GM21515 (cell line): Measurements from ENCODE around the gene CUL3.
"Not testable (repeated sequence)": the region's sequence is repeated elsewhere in the genome, so short reads cannot be mapped to it uniquely, and the experiment has no call there.

Source experiments
- ATAC-seq: cut with Tn5 transposase; IDR thresholded peaks from one replicate; pipeline ENCODE4 v1.9.1; 2021; ENCODE audit not compliant: unreplicated experiment

Gene CUL3

GRCh38 chr2:224545884-224546644 is 39.1 kb downstream of the CUL3 start:
- no peak for ATAC-seq

GRCh38 chr2:224543939-224544338 is 41.2 kb downstream of the CUL3 start:
- no peak for ATAC-seq

- ATAC-seq, result no peak
These were observed 46.5 kb downstream of the CUL3 start for GRCh38 chr2:224538561-224539138.

GRCh38 chr2:224532931-224533330 is 52.2 kb downstream of the CUL3 start:
- no peak for ATAC-seq

- ATAC-seq, result no peak
These were observed 52.7 kb downstream of the CUL3 start for GRCh38 chr2:224532441-224532840.

- no peak for ATAC-seq
These were observed 57.0 kb downstream of the CUL3 start for GRCh38 chr2:224528171-224528570.

- no peak for ATAC-seq
These were observed 59.4 kb downstream of the CUL3 start for GRCh38 chr2:224525774-224526173.

GRCh38 chr2:224524657-224525056 is 60.5 kb downstream of the CUL3 start:
- no peak for ATAC-seq

GRCh38 chr2:224523626-224524577 is 61.3 kb downstream of the CUL3 start:
- peak; percentile 27 for ATAC-seq

- ATAC-seq, result not testable (repeated sequence)
These were observed 62.7 kb downstream of the CUL3 start for GRCh38 chr2:224522483-224522882.

GRCh38 chr2:224520064-224520463 is 65.1 kb downstream of the CUL3 start:
- peak; percentile 74 for ATAC-seq

GRCh38 chr2:224518806-224519580 is 66.2 kb downstream of the CUL3 start:
- no peak for ATAC-seq

GRCh38 chr2:224517963-224518362 is 67.2 kb downstream of the CUL3 start:
- ATAC-seq, result no peak

GRCh38 chr2:224516393-224516792 is 68.8 kb downstream of the CUL3 start:
- not testable (repeated sequence) for ATAC-seq

- ATAC-seq, result no peak
These were observed 71.2 kb downstream of the CUL3 start for GRCh38 chr2:224513991-224514390.

- no peak for ATAC-seq
These were observed 77.4 kb downstream of the CUL3 start for GRCh38 chr2:224507789-224508188.

- ATAC-seq, result no peak
These were observed 78.7 kb downstream of the CUL3 start for GRCh38 chr2:224506494-224506893.

GRCh38 chr2:224498991-224499390 is 86.2 kb downstream of the CUL3 start:
- no peak for ATAC-seq

- no peak for ATAC-seq
These were observed 92.6 kb downstream of the CUL3 start for GRCh38 chr2:224492531-224492930.

- ATAC-seq, result not testable (repeated sequence)
These were observed 97.2 kb downstream of the CUL3 start for GRCh38 chr2:224487940-224488339.
